HCT116 (cell line): ENCODE results near the gene TMED7. TPM values are rescaled to one million over a fixed set of nuclear protein-coding genes. Genes with fewer than 3 reads are reported as not detected.
A peak's percentile ranks its signal among the peaks of the same experiment; 100 is the strongest.

Source experiments
- ATAC-seq: fragments of 200-7000 bp; cut with Tn5 transposase; 2 replicates; pipeline ENCODE4 v1.9.1; 2020; ENCODE audit warnings: mild to moderate bottlenecking, moderate library complexity
- BruUV-seq: library from RNA; stranded (reverse); fragments of 400-500 nt; replicated peaks from 2 replicates; lab custom pipeline; 2021; lab: Mats Ljungman, UMichigan
- CTCF ChIA-PET: fragments of 300-600 bp; sonication (Branson Sonifier 250); formaldehyde crosslinking; loops from one replicate; lab custom pipeline; 2021; ENCODE audit warnings: antibody characterized with exemption; lab: Charles Lee
- POLR2A ChIA-PET: fragments of 300-600, 350-600 bp; sonication (Branson Sonifier 250); formaldehyde crosslinking; loops from one replicate; lab custom pipeline; 2021; ENCODE audit warnings: antibody characterized with exemption; lab: Charles Lee
- RAD21 ChIA-PET, 2 experiments: fragments of 300-600 bp; sonication (Branson Sonifier 250); formaldehyde crosslinking; loops; one replicate each; lab custom pipeline; 2023; ENCODE audit warnings: low total read pairs in 2 of 2; ENCODE audit not compliant: uncharacterized antibody in 2 of 2, unreplicated experiment in 2 of 2, low non-redundant PET in 1 of 2; lab: Charles Lee
- DNase-seq: peaks from one replicate; pipeline ENCODE4 v3.0.0-alpha.2; 2010; ENCODE audit warnings: low read depth, low spot score
- H2AFZ ChIP-seq: fragments of 200-600 bp; shearing (Covaris generic), sonication (generic); 2 replicates; pipeline ENCODE4 v1.6.1; 2017; ENCODE audit warnings: low read depth, mixed run types, mixed read lengths, antibody characterized with exemption, low read length; ENCODE audit not compliant: poor library complexity, severe bottlenecking
- H3K27ac ChIP-seq: 2 replicates; pipeline ENCODE4 v1.5.1; 2012; ENCODE audit warnings: low read depth, low read length
- H3K27me3 ChIP-seq: fragments of 200-600 bp; sonication (generic); 2 replicates; pipeline ENCODE4 v1.6.1; 2016; ENCODE audit warnings: mixed run types, low read length, mixed read lengths; ENCODE audit not compliant: insufficient read depth
- H3K36me3 ChIP-seq, 2 experiments: fragments of 200-500 bp in 1 of 2; fragments of 200-600 bp in 1 of 2; sonication (Bioruptor generic) in 1 of 2; sonication (generic) in 1 of 2; 2 replicates each; pipeline versions ENCODE4 v1.5.1 to v1.6.1; 2014 to 2016; ENCODE audit warnings: low read length in 2 of 2, inconsistent platforms in 1 of 2, mixed read lengths in 1 of 2, mixed run types in 1 of 2; ENCODE audit not compliant: insufficient read depth in 2 of 2, control insufficient read depth in 1 of 2
- H3K4me1 ChIP-seq, 2 experiments: fragments of 200-600 bp in 1 of 2; sonication (generic) in 1 of 2; 2 replicates each; pipeline versions ENCODE4 v1.5.1 to v1.6.1; 2012 to 2017; ENCODE audit warnings: low read length in 2 of 2, inconsistent platforms in 1 of 2, mild to moderate bottlenecking in 1 of 2, mixed read lengths in 1 of 2, mixed run types in 1 of 2, moderate library complexity in 1 of 2; ENCODE audit not compliant: insufficient read depth in 2 of 2, control insufficient read depth in 1 of 2
- H3K4me2 ChIP-seq: fragments of 200-600 bp; sonication (generic); 2 replicates; pipeline ENCODE4 v1.6.1; 2017; ENCODE audit warnings: mixed run types, low read length, mixed read lengths
- H3K4me3 ChIP-seq, 2 experiments: fragments of 200-600 bp in 1 of 2; sonication (generic) in 1 of 2; replicated peaks in 1 of 2; 2 replicates each; pipeline ENCODE4 v1.5.1; 2011 to 2016; ENCODE audit warnings: low read length in 2 of 2, control low read depth in 1 of 2, low read depth in 1 of 2, mild to moderate bottlenecking in 1 of 2, mixed read lengths in 1 of 2, mixed run types in 1 of 2
- H3K79me2 ChIP-seq: fragments of 200-600 bp; sonication (generic); 2 replicates; pipeline ENCODE4 v1.6.1; 2017; ENCODE audit warnings: mild to moderate bottlenecking, mixed run types, low read length, moderate library complexity, mixed read lengths; ENCODE audit not compliant: insufficient read depth
- H3K9ac ChIP-seq: fragments of 200-600 bp; sonication (generic); 2 replicates; pipeline ENCODE4 v1.6.1; 2016; ENCODE audit warnings: low read length, mixed read lengths
- H3K9me2 ChIP-seq: fragments of 200-600 bp; sonication (generic), shearing (Covaris generic); 2 replicates; pipeline ENCODE4 v1.6.1; 2017; ENCODE audit warnings: mixed run types, mild to moderate bottlenecking, moderate library complexity; ENCODE audit not compliant: insufficient read depth
- H3K9me3 ChIP-seq, 2 experiments: fragments of 200-500 bp in 1 of 2; fragments of 200-600 bp in 1 of 2; sonication (Bioruptor generic) in 1 of 2; sonication (generic) in 1 of 2; 2 replicates each; pipeline ENCODE4 v1.6.1; 2014 to 2017; ENCODE audit warnings: low read length in 2 of 2, mixed read lengths in 2 of 2, inconsistent platforms in 1 of 2, low read depth in 1 of 2, mild to moderate bottlenecking in 1 of 2, mixed run types in 1 of 2, moderate library complexity in 1 of 2; ENCODE audit not compliant: control insufficient read depth in 1 of 2, insufficient read depth in 1 of 2
- H4K20me1 ChIP-seq: fragments of 200-600 bp; sonication (generic), shearing (Covaris generic); 2 replicates; pipeline ENCODE4 v1.6.1; 2017; ENCODE audit warnings: mixed run types, mild to moderate bottlenecking, moderate library complexity; ENCODE audit not compliant: insufficient read depth
- CTCF ChIP-seq, 3 experiments: fragments of 200-600 bp in 1 of 3; sonication (generic) in 1 of 3; IDR thresholded peaks in 2 of 3; conservative IDR thresholded peaks in 1 of 3; 2 replicates each; pipeline ENCODE4 v1.5.1; 2012 to 2017; ENCODE audit warnings: low read depth in 2 of 3, low read length in 2 of 3, antibody characterized with exemption in 1 of 3, borderline replicate concordance in 1 of 3, control low read depth in 1 of 3, mild to moderate bottlenecking in 1 of 3, mixed read lengths in 1 of 3, mixed run types in 1 of 3, moderate library complexity in 1 of 3; ENCODE audit not compliant: insufficient read depth in 1 of 3
- RAD21 ChIP-seq: IDR thresholded peaks from 2 replicates; pipeline ENCODE4 v1.6.1; 2012; ENCODE audit warnings: low read depth, mild to moderate bottlenecking
- SRF ChIP-seq: IDR thresholded peaks from 2 replicates; pipeline ENCODE4 v1.6.1; 2012; ENCODE audit warnings: low read depth
- ZNF274 ChIP-seq: fragments of 200-500 bp; sonication (Bioruptor generic); IDR thresholded peaks from 2 replicates; pipeline ENCODE4 v1.6.1; 2014; ENCODE audit warnings: mild to moderate bottlenecking, low read depth, low read length, inconsistent platforms
- intact Hi-C: fragments of 100-400 bp; cut with micrococcal nuclease; formaldehyde crosslinking; loops from 2 replicates; pipeline ENCODE4 v1.10.0; 2022
- total RNA-seq: library from RNA; stranded (reverse); gene quantifications from one replicate; pipeline ENCODE4 v1.2.1, GENCODE V29; 2021; ENCODE audit not compliant: unreplicated experiment

The TMED7 gene
- total RNA-seq, 1 experiment from 2014 or later = 167 TPM

GRCh38 chr5:115571441-115571878, 54.4 kb downstream of the TMED7 start:
- H3K9me3 ChIP-seq = no peaks in the 10 kb centered on the region
- ChIA-PET CTCF (interaction anchor here (1.2 to 2.2 kb wide), 4 partner anchors 141 to 262 kb away, joined by 3 to 11 read pairs (median 4); no protein-coding TSS in a partner anchor), RAD21 (interaction anchor here in 1 of 2 experiments (0.8 kb wide), 1 partner anchor 194 kb away, joined by 3 read pairs; no protein-coding TSS in a partner anchor), POLR2A (no interaction called here)
- no peak overlapping the region for H3K27ac ChIP-seq
- no peak overlapping the region for H3K9ac ChIP-seq
- ATAC-seq (peak; percentile 39; the same call in 1 of the 2 replicates), DNase-seq (no peak)
- H3K4me2 ChIP-seq = no peak overlapping the region
- H3K36me3 ChIP-seq = no peaks in the 10 kb centered on the region
- TF ChIP-seq CTCF (IDR thresholded peaks at IDR 0.05 in 2 of 3, conservative IDR thresholded peaks at IDR 0.05 in 1 of 3; ENCODE audit: borderline replicate concordance in 1 of 3, insufficient read depth in 1 of 3, low read depth in 2 of 3, low read length in 2 of 3) (peak in 1 of 3 experiments; percentile 19; a peak in 1 of 6 replicates), SRF (no peak)
- no peaks in the 10 kb centered on the region for H3K27me3 ChIP-seq
- H3K4me1 ChIP-seq = peaks cover 0 to 32% of the 10 kb centered on the region in 2 experiments; a peak in 3 of 4 replicates
- H3K9me2 ChIP-seq = no peaks in the 10 kb centered on the region
- no peak overlapping the region for H3K4me3 ChIP-seq
- H4K20me1 ChIP-seq = no peaks in the 10 kb centered on the region
- BruUV-seq = no TSS peak
- H2AFZ ChIP-seq = no peak overlapping the region
- intact Hi-C loops = loop anchor here (2.0 kb wide), 1 partner anchor 21 kb away; no protein-coding TSS in a partner anchor
- H3K79me2 ChIP-seq = no peaks in the 10 kb centered on the region

- no TSS peak for BruUV-seq
- peaks cover 0 to 11% of the 10 kb centered on the region in 2 experiments; a peak in 1 of 4 replicates for H3K4me1 ChIP-seq
- POLR2A ChIA-PET = interaction anchor here (1.4 kb wide), 1 partner anchor 24 kb away, joined by 3 read pairs; the partner anchor contains the start of gene FEM1C
- H3K4me3 ChIP-seq = no peak overlapping the region
- ATAC-seq (no peak), DNase-seq (no peak)
- TF ChIP-seq ZNF274 (no peak), RAD21 (no peak)
- H3K9me3 ChIP-seq = no peaks in the 10 kb centered on the region
- H4K20me1 ChIP-seq = no peaks in the 10 kb centered on the region
- H3K27me3 ChIP-seq = no peaks in the 10 kb centered on the region
- no peak overlapping the region for H3K9ac ChIP-seq
- RAD21 ChIA-PET = no interaction called here
- CTCF ChIA-PET = no interaction called here
- intact Hi-C loops = no loop called here
- H3K4me2 ChIP-seq = no peak overlapping the region
- no peaks in the 10 kb centered on the region for H3K79me2 ChIP-seq
- H3K36me3 ChIP-seq = no peaks in the 10 kb centered on the region
- no peak overlapping the region for H3K27ac ChIP-seq
- no peaks in the 10 kb centered on the region for H3K9me2 ChIP-seq
- no peak overlapping the region for H2AFZ ChIP-seq
These were observed 57.2 kb downstream of the TMED7 start for GRCh38 chr5:115568668-115569067.
